GM19023 (cell line): ENCODE measurements around the gene TMEM92.
"Not testable (repeated sequence)": the region's sequence is repeated elsewhere in the genome, so short reads cannot be mapped to it uniquely, and the experiment has no call there.

Experiments used
- ATAC-seq: cut with Tn5 transposase; IDR thresholded peaks from one replicate; pipeline ENCODE4 v1.9.1; 2021; ENCODE audit warnings: mild to moderate bottlenecking, moderate library complexity; ENCODE audit not compliant: unreplicated experiment

Gene TMEM92

GRCh38 chr17:50275279-50275678, 1.0 kb downstream of the TMEM92 start:
- ATAC-seq, result no peak

GRCh38 chr17:50276588-50277356, 2.5 kb downstream of the TMEM92 start:
- no peak for ATAC-seq

DNA sequence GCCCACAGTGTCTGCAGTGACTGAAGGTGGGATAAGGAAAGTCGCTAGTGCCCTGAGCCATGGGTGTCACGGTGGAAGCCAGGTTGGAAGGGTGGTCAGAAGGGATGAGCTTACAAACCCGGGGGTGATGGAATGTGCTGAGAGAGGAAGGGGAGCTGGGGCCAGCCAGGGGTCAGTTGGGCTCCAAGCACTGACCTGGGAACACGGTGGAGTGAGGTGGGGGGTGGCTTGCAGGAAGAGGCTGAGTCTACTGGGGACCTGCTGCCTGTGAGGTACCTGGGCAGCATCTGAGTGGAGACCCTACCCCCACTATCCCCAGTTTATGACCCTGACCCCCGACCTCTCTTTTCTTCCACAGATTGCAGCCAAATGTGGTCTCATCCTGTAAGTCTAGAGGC, 3.1 kb downstream of the TMEM92 start:
- no peak for ATAC-seq

GRCh38 chr17:50278526-50279180, 4.4 kb downstream of the TMEM92 start:
- ATAC-seq, result no peak

DNA sequence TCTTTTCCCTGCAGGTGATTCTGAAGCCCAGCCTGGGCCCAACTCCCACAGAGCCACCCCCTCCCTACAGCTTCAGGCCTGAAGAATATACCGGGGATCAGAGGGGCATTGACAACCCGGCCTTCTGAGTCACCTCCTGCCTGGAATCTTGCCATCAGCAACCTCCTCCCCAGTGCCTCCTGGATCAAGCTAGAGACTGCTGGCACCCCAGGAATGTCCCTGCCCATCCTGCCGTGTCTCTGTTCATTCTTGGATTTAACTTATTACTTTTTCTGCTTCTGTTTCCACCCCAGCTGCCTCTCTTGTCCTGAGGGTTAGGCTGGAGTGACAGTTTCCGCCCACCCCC, 4.9 kb downstream of the TMEM92 start:
- no peak for ATAC-seq

GRCh38 chr17:50279639-50280038, 5.4 kb downstream of the TMEM92 start:
- ATAC-seq, result no peak

DNA sequence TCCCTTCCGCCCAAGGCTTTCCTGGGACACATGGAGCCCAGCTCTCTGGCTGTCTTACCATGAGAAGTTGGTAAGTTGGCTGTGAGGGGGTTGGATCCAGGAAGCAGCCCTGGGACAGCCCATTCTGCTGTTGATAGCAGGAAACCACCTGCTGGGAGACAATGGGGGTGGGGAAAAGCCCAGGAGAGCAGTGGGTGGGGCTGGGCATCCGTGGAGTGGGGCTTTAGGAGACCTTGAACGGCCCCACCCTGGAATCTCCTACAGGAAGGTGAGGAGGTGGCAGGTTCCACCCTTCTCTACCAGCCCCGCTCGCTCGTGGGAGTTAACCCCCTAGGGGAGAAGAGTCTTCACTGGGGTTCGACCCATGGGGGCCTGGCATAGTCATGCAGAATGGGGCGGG, 5.8 kb downstream of the TMEM92 start:
- ATAC-seq, result no peak

- ATAC-seq, result no peak
Observed at GRCh38 chr17:50280801-50281441, 6.7 kb downstream of the TMEM92 start.

DNA sequence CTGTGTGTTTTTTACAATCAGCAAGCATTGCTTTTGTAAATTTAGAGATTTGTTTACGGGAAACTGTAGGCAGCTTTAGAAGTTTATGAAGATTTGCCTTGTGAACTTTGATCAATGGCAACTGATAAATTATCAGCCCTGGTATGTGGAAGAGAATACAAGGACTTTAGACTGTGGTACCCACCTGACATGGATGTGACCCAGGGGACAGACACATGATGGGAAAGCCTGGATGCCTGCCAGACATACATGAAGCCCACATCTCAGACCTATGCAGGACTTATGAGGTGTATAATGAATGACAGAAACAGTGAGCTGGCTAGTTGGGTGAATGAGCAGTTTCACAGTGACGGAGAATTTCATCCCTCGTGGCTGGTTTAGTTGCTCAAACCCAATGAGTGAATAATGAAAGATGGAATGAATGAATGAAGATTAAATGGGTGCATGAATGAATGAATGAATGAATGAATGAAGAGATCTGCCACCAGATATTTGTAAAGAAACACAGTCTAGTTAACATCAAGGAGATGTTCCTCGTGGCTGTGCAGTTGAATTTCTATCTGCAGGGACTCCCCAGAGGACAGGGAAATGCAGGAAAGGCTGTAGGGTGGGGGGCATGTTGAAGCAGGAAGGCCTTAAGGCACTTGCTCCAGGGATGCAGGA, 7.6 kb downstream of the TMEM92 start:
- ATAC-seq, result no peak

DNA sequence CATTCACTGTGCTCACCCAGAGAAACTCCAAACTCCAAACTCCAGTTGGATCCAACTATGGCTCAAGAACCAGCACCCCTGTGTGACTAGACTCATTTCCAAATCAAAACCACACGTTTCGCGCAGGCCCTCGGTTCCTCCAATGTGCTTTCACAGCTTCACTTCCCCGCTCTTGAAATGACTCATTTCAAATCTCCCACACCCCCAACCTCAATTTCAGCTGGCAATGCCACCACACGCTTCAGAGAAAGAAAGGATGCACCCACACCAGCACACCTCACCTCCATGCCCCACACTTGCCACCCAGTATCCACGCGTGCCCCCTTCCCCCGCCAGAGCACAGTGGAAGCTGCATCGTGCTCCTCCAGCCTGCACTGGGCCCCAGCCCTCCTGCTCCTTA, 9.0 kb downstream of the TMEM92 start:
- ATAC-seq, result no peak

DNA sequence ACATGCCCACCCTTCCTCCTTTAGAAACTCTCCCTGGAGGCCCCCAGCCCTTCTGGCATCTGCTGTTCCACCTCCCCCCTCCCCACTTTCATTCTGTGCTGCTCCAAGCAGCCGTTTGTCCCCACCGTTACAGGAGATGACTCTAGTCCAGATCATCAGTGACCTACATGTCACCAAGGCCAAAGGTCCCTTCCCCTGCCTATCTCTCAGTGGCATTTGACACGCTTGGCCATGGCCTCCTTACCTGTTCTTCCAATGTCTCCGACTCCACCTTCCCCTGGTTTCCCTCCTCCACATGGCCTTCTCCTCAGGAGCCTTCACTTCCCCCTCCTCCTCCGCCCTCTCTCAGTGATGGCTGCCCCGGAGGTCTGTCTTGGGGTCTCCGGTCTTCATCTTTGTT, 9.4 kb downstream of the TMEM92 start:
- no peak for ATAC-seq

DNA sequence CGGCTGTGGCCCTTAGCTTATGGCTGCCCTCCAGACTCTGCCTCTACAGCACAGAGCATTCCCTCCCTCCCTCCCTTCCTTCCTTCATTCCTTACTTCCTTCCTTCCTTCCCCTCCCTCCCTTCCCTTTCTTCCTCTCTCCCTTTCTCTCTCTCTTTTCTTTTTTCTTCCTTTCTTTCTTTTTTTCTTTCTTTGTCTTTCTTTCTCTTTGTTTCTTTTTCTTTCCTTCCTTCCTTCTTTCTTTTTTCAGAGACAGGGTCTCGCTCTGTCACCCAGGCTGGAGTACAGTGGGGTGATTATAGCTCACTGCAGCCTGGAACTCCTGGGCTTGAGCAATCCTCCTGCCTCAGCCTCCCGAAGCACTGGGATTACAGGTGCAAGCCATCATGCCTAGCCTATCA, 11.7 kb downstream of the TMEM92 start:
- no peak for ATAC-seq

DNA sequence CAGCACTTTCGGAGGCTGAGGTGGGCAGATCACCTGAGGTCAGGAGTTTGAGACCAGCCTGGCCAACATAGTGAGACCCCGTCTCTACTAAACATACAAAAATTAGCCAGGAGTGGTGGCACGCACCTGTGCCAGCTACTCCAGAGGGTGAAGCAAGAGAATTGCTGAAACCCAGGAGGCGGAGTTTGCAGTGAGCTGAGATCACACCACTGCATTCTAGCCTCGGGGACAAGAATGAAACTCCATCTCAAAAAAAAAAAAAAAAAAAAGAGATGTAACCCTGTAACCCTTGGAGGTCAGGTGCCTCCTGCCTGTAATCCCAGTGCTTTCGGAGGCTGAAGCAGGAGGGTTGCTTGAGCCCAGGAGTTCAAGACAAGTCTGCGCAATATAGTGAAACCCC, 13.0 kb downstream of the TMEM92 start:
- not testable (repeated sequence) for ATAC-seq

- ATAC-seq, result no peak
Observed at GRCh38 chr17:50288306-50288705, 14.0 kb downstream of the TMEM92 start.

GRCh38 chr17:50289278-50289677, 15.0 kb downstream of the TMEM92 start:
- ATAC-seq, result no peak

- no peak for ATAC-seq
Observed at GRCh38 chr17:50289991-50290702, 15.9 kb downstream of the TMEM92 start.

GRCh38 chr17:50290933-50291332, 16.7 kb downstream of the TMEM92 start:
- no peak for ATAC-seq

- ATAC-seq, result no peak
Observed at GRCh38 chr17:50292465-50292864, 18.2 kb downstream of the TMEM92 start.

- no peak for ATAC-seq
Observed at GRCh38 chr17:50295021-50295420, 20.8 kb downstream of the TMEM92 start.

GRCh38 chr17:50297407-50297865, 23.2 kb downstream of the TMEM92 start:
- ATAC-seq, result no peak

GRCh38 chr17:50298018-50298417, 23.8 kb downstream of the TMEM92 start:
- ATAC-seq, result no peak
